NCI-H2107 treated with DMSO at 0.1 percent for 48 hours (cell line): ENCODE results near the gene GSTCD.
A peak's percentile ranks its signal among the peaks of the same experiment; 100 is the strongest.
"Not testable (repeated sequence)": the region's sequence is repeated elsewhere in the genome, so short reads cannot be mapped to it uniquely, and the experiment has no call there.

ENCODE experiments used
- DNase-seq: peaks from one replicate; lab custom pipeline; 2025; ENCODE audit not compliant: unreplicated experiment; lab: John Stamatoyannopoulos, UW

Gene GSTCD, protein sequence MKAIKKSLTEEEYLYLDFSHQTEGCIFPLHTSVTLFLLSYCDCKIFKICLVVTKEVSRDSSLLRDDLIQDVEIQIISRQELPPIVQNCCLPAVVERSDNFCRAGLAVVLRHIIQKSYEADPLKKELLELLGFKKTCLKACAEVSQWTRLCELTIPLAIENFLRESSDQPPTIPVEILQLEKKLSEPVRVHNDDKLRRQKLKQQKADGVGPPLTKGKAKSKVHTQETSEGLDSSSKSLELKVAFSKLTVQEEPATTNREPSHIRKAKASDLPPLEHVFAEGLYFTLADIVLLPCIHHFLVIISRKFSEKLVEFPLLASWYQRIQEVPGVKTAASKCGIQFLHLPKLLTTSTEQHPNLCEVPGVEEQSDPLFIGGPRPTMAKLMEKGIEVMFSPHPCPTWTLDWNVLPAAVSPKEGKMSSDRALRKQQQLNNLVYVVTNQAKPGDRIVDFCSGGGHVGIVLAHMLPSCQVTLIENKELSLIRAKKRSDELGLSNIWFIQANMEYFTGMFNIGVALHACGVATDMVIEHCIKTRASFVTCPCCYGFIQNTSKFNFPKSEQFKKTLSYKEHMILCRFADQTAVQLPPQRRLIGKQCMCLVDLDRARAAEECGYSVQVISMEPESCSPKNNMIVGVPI

DNA sequence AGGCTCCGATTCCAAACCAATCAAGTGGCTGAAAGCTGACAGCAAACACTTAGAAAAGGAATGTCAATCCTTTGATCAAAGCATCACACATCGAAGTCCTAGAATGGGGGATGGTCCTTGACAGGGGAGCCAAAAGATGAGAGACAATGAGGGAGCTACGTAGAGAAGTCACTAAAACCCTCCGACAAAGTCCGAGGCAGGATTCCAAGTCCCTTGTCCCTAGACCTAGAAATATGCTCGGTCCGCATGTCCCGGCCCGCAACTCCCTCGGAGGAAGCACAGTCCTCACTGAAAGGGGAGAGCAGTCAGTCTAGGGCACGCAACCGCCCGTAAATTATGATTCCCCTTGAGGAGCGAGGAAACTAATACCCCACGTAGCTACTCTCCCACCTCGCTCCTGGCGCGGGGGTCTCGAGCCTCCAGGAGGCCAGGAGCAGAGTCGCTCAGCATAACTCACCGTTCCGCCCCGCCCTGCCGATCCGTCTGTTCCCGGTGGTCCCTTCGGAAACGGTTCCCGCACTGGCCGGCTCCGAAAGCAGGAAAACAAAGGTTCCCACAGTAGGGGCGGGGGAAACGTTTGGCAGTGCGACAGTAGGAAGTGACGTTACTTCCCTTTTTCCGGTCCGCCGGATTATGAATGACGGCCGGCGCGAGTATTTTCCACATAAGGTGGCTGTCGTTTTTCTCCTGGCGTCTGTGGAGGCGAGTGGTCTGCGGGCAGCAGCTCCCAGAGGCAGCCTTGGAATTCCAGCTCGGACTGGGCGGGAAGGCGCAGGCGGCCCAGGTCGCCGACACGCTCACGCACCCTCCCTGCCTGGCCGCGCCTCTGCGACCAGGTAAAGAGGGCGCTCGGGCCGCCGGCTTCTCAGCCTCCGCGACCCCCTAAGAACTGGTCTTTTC is at the start of gene GSTCD, which contains the start of gene INTS12:
Gene GSTCD (plus strand): TSS at position 604 of the 900 bp plus-strand sequence. CDS start 8,830 bp downstream, outside the sequence.
Gene INTS12 (minus strand): TSS at position 509 of the 900 bp plus-strand sequence. CDS start 8,684 bp downstream, outside the sequence.
- DNase-seq = peak; percentile 45

DNA sequence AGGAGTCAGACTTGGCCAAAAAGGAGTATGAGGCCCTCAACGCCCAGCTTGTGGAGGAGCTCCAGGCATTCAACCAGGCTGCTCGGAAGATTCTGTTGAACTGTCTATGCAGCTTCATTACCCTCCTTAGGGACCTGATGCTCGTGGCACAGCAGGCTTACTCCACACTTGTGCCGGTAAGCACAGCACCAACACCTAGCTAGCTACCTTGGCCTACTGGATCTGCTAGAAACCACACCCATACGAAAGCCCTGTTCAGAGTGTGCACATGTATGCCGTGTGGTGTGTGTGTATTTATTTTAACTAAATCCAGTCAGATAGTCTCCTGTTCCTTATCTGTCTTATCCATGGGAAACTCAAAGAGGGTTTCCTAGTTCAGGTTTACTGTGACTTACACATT is 49.4 kb upstream of the GSTCD start:
- no peak for DNase-seq

- no peak for DNase-seq
Observed at GRCh38 chr4:105661028-105661427, 47.6 kb upstream of the GSTCD start.

GRCh38 chr4:105662935-105663675 is 45.5 kb upstream of the GSTCD start:
- DNase-seq = no peak

GRCh38 chr4:105666693-105667092 is 41.9 kb upstream of the GSTCD start:
- DNase-seq = peak; percentile 3

DNA sequence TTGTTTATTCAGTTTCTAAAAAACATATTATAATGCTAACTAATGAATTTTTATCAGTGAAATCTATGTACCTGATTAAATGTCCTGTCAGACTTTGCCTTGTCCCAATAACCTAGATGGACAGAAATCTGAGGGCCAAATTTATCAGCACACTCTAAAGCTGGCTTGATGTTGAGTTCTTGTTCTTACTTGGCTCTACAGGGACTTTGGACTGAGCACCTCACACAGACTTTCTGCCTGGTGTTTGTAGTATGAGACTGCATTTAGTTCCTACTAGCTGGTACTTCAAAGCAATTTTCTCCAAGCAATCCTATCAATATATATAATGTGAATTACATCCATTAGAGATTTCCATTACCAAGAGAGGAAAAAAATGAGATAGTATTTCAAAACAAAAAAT is 37.9 kb upstream of the GSTCD start:
- no peak for DNase-seq

DNA sequence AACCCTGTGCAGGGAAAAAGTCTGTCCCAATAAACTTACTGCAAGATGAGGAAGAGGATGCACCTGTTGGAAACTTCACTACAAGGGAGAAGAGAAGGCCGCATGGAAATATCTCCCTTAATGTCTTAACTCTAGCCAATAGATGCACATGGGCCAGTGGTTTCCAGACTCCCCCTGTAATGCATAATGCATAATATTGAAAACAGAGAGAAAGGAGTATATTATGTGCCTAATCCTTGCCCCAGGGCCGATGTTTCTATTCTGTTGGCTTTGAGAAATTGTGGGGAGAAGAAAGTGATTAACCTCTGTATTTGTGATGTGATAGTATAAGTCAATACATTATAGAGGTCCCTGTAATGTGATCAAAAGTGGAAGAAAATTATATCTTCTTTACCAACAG is 37.3 kb upstream of the GSTCD start:
- no peak for DNase-seq

GRCh38 chr4:105674011-105674410 is 34.6 kb upstream of the GSTCD start:
- DNase-seq = no peak

GRCh38 chr4:105677709-105678108 is 30.9 kb upstream of the GSTCD start:
- no peak for DNase-seq

GRCh38 chr4:105679186-105679585 is 29.4 kb upstream of the GSTCD start:
- peak; percentile 1 for DNase-seq

- DNase-seq = no peak
Observed at GRCh38 chr4:105683038-105683437, 25.5 kb upstream of the GSTCD start.

DNA sequence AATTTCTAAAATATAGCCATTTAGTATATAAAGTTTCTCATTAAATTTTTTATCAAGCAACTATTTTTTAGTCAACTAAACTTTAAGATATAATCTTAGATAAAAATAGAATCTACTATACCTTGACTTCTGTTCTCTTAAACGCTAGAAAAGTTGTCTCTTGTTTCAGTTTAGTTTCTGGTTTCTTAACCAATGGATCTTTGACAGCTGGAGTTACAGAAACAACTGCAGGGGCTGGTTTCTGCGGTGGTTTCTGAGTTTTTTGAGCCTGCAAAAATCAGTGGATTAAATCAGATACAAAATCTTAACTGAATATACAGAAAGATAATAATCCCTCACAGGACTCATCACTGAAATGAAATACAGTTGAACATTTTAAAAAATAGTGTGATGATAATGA is 22.0 kb upstream of the GSTCD start:
- DNase-seq = no peak

DNA sequence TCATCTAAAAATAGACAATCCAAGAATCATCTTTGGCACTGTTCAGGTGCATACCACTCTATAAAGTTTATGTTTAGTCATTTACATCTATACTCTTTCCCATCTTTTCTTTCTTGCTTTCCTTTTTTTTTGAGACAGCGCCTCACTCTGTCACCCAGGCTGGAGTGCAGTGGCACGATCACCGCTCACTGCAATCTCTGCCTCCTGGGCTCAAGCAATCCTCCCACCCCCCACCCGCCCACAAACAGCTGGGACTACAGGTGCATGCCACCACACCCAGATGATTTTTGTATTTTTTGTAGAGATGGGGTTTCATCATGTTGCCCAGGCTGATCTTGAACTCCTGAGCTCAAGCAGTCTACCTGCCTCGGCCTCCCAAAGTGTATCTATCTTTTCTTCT is 13.8 kb upstream of the GSTCD start:
- DNase-seq = not testable (repeated sequence)

GRCh38 chr4:105695832-105696231 is 12.8 kb upstream of the GSTCD start:
- DNase-seq = not testable (repeated sequence)

DNA sequence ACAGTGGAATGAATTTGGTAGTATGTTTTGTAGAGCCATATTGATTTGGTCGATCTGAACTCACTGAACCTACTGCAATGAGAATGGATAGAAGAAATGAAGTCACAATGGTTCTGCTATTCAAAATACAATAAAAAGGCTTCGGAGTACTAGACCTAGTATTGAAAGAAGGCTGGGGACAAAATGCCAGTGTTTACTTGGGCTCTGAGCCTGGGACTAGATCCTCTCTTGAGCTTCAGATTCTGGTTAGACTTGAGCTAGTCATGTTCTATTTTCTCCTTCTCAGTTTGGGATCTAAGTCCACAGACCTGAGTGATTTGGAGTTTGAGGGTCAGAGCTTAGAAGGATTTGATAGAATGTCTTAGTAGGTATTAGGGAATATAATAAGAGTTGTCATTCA is 10.0 kb upstream of the GSTCD start:
- DNase-seq = no peak

GRCh38 chr4:105707782-105708180 is 803 bp upstream of the GSTCD start:
- DNase-seq = no peak

DNA sequence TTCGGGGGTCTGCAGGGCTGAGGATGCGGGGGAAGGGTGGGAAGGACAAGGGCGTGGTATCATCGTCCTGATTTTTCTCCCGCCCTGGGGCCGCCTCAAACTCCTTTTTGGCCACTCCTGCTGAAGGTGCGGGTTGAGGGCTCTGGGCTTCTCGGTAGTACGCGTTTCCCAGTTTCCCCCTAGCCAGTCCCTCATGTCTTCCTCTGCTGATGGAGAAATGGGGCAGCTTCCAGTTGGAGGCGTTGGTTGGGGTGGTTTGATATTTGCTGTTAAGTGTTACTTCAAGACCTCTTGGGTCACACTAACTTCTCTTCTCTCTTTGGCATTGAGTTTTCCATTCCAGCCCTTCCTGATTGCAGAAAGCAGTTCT is 482 bp downstream of the GSTCD start:
- DNase-seq = peak; percentile 4

DNA sequence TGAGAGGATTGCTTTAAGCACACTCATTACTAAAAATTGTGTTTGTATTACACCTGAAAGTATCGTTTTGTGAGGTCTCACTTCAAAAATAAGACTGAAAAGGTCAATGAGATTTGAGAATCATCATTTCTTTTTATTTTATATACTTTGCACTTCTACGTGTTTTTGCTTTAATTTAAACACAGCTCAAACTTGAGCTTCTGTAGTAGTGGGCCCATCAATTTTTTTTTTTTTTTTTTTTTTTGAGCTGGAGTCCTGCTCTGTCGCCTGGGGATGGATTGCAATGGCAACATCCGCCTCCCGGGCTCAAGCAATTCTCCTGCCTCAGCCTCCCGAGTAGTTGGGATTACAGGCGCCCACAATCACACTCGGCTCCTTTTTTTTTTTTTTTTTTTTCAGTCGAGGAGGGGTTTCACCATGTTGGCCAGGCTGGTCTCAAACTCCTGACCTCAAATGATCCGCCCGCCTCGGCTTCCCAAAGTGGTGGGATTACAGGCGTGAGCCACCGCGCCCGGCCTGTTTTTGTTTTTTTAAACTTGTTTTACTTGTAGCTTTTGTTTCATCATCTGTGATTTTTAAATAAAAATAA is 1.5 kb downstream of the GSTCD start:
- no peak for DNase-seq

GRCh38 chr4:105710678-105711077 is 2.1 kb downstream of the GSTCD start:
- DNase-seq = no peak

DNA sequence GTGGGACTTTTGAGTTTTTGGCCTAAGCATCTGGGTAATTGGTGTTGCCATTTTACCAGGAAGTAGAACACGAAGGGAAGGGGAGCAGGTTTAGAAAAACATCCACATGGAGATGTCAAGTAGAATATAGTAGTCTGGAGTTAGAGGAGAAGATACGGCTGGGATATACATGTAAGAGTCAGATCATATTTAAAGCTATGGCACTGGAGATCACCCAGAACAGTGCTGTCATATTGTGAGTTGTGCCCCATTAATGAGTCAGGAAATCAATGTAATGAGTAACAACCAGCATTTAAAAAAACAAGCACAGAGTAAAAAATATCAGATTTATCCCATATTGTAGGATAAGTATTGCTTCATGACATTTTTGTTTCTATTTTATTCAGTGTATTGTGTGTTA is 4.2 kb downstream of the GSTCD start:
- no peak for DNase-seq
